NB4 (cell line): ENCODE measurements around the gene STARD3NL.
"Not testable (repeated sequence)": the region's sequence is repeated elsewhere in the genome, so short reads cannot be mapped to it uniquely, and the experiment has no call there.

Experiments
- DNase-seq: peaks from one replicate; pipeline ENCODE4 v3.0.0; 2010; ENCODE audit warnings: low read depth
- H3K4me3 ChIP-seq: one replicate; pipeline ENCODE4 v1.5.1; 2011; ENCODE audit warnings: mild to moderate bottlenecking, low read depth, low read length, moderate library complexity
- CTCF ChIP-seq: IDR thresholded peaks from one replicate; pipeline ENCODE4 v1.5.1; 2012; ENCODE audit warnings: low read depth, low read length
- MAX ChIP-seq: IDR thresholded peaks from 2 replicates; pipeline ENCODE4 v1.6.1; 2011; ENCODE audit warnings: low read depth, low read length
- MYC ChIP-seq: IDR thresholded peaks from 2 replicates; pipeline ENCODE4 v1.6.1; 2011; ENCODE audit warnings: low read depth, low read length
- POLR2A ChIP-seq: IDR thresholded peaks from 2 replicates; pipeline ENCODE4 v1.6.1; 2011; ENCODE audit warnings: mild to moderate bottlenecking; ENCODE audit not compliant: insufficient read length; ENCODE audit errors: extremely low read depth

The STARD3NL gene

GRCh38 chr7:38162036-38162435 is 16.0 kb upstream of the STARD3NL start:
- H3K4me3 ChIP-seq = no peak overlapping the region
- no peak for TF ChIP-seq POLR2A
- no peak for TF ChIP-seq CTCF
- TF ChIP-seq MAX = no peak
- TF ChIP-seq MYC = no peak
- no peak for DNase-seq

- H3K4me3 ChIP-seq = no peak overlapping the region
- no peak for DNase-seq
- TF ChIP-seq CTCF = no peak
- TF ChIP-seq MYC = no peak
- no peak for TF ChIP-seq POLR2A
- no peak for TF ChIP-seq MAX
Measured at GRCh38 chr7:38163671-38164070, 14.4 kb upstream of the STARD3NL start.

GRCh38 chr7:38168890-38169570 is 9.0 kb upstream of the STARD3NL start:
- no peak for TF ChIP-seq MYC
- no peak for TF ChIP-seq CTCF
- TF ChIP-seq MAX = no peak
- no peak for TF ChIP-seq POLR2A
- no peak for DNase-seq
- H3K4me3 ChIP-seq = no peak overlapping the region

GRCh38 chr7:38169847-38170246 is 8.2 kb upstream of the STARD3NL start:
- peak; percentile 75 for DNase-seq
- no peak overlapping the region for H3K4me3 ChIP-seq
- TF ChIP-seq CTCF (no peak), POLR2A (no peak), MYC (no peak), MAX (no peak)

- peak; percentile 60 for DNase-seq
- TF ChIP-seq MAX (no peak), MYC (no peak), POLR2A (no peak), CTCF (no peak)
- H3K4me3 ChIP-seq = no peak overlapping the region
Measured at GRCh38 chr7:38171623-38172391, 6.2 kb upstream of the STARD3NL start.

GRCh38 chr7:38175547-38175946 is 2.5 kb upstream of the STARD3NL start:
- H3K4me3 ChIP-seq, DNase-seq: not testable (repeated sequence)
